HG02970 (cell line): ENCODE results near the gene BFSP2.

ENCODE experiments used
- ATAC-seq: cut with Tn5 transposase; IDR thresholded peaks from one replicate; pipeline ENCODE4 v1.9.1; 2021; ENCODE audit warnings: mild to moderate bottlenecking, moderate library complexity, moderate number of reproducible peaks; ENCODE audit not compliant: unreplicated experiment, low FRiP score

The BFSP2 gene

GRCh38 chr3:133381346-133382109 is 18.3 kb upstream of the BFSP2 start:
- no peak for ATAC-seq

DNA sequence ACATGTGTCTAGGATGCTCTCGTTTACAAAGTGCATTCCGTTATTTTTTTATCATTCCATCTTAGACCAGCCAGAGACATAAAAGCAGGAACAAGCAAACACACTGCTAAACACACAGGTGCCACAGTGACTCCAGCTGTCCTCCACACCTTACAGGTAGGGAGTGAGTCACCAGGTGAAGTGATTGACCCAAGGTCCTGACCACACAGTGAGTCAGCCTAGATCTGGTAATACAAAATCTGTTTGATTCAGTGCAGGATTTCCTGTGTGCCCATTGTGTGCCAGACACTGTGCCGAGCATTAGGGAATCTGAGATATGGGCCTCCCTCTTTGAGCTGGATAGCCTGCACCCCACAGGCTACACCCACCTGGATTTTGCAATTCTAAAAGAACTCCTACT is 16.7 kb upstream of the BFSP2 start:
- no peak for ATAC-seq

- ATAC-seq, result no peak
Observed at GRCh38 chr3:133383741-133384140, 16.1 kb upstream of the BFSP2 start.

DNA sequence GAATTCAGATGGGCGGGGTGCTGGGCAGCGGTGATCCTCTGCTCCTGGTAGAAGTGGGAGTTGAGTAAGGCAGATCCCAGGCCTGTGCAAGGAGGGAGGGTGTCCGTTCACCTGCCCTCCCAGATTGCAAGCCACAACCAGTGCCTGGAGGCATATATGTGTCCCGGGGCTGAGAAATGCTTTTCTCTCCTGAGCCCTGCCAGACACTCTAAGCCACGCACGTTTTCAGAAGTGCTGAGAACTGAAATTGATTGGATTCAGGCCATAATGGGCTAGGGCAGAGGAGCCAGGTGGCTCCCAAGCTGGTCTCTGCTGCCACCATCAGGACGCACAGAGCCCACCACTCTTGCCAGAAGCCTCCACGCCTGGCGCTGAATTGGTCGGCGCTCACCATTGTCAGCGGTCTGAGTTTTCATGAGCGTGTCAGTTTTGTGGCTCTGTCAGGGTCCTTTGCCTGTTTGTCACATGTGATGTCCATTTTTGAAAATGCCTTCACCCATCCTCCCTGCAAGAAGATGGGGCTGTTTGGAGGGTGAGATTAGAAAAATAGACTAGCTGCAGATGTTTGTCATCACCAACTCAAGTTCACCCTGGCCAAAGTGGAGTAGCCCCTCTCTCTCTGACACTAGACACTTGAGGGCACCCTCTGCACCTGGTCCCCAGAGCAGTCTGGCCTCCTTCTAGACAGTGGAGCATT is 15.4 kb upstream of the BFSP2 start:
- ATAC-seq, result no peak

- no peak for ATAC-seq
Observed at GRCh38 chr3:133386876-133387275, 13.0 kb upstream of the BFSP2 start.

DNA sequence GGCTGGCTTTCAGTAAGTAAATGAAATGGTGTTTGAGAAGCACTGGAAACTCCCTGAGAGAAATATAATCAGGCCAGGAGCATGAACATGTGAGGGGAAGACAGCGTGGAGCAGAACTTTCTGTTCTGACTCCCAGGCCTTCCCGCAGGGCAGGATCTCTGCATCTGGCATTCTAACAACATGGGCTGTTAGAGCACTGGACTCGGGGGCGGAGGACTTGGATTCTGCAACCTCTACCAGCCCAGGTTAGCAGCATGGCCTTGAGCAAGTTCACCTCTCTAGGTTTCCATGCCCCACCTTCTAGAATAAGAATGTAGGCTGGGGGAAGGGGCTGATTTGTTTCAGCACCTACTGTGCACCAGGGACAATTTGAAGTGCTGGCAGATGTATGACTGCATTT is 12.5 kb upstream of the BFSP2 start:
- ATAC-seq, result no peak

DNA sequence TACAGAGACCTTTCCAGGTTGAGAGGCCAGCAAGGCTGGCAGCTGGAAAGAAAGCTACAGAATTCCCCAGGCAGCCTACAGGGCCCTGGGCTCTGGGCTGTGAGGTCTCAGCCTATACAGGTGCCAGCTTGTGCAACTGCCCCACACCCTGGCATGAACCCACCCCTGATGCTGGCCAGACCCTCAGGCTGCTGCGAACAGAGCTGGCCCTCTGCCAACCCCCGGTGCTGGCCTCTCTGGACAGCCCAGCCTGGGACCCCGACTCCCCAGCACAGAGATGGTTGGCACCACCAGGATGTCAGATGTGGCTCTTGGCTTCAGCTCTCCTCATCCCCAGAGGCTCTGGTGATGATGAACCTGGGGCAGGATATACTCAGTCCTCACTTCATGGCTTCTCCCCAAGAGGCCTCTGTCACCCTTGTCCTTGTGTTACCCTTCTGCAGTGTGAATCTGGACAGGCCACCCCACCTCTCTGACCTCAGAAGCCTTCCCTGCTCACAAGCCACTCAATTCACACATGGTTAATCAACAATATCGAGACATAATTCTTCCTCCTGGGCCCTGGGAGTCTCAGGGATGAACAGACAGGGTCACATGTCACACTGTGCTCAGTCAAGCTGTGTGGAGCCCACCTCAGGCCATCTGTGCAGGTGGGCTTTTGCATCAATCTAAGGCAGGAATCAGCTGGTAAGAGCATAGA is 11.0 kb upstream of the BFSP2 start:
- ATAC-seq, result no peak

GRCh38 chr3:133390715-133391114 is 9.1 kb upstream of the BFSP2 start:
- no peak for ATAC-seq

GRCh38 chr3:133393204-133393603 is 6.7 kb upstream of the BFSP2 start:
- ATAC-seq, result no peak

DNA sequence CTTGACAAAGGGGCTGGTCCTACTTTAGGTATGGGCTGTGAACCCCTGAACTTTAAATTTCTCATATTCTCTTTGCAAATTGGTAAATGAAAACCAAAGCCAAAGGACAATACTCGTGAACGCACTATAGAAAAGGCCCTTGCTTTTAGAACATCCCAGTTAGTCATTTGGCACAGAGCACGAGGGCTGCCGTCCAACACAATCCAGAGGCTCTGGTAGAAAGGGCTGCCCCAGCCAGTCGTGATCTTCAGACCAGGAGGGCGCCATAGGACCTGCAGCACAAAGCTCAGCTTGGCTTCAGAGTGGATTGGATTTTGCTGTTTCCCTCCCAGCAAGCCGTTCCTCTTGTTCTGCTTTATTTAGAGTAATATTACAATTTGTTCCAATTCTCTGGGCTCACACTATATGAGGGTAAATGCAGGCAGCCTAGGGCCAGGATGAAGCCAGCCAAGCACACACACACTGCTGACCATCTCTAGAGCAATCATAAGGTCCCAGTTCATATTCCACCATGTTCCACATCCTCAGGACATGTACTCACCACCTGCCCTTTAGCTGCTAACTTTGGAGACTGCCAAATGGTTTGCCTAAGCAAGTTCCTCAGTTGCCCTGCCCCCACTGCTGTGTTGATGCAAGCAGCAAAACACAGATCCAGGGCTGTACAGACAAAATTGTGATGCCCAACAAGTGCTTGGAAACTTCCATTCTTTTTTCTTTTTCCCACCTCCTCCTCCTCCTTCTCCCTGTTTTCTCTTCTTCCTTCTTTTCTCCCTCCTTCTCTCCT is 6.0 kb upstream of the BFSP2 start:
- no peak for ATAC-seq

GRCh38 chr3:133394561-133395311 is 5.1 kb upstream of the BFSP2 start:
- no peak for ATAC-seq

GRCh38 chr3:133396906-133397305 is 3.0 kb upstream of the BFSP2 start:
- ATAC-seq, result no peak

GRCh38 chr3:133401374-133402135 is 1.7 kb downstream of the BFSP2 start:
- ATAC-seq, result no peak

GRCh38 chr3:133404920-133405319 is 5.1 kb downstream of the BFSP2 start:
- ATAC-seq, result no peak

- ATAC-seq, result no peak
Observed at GRCh38 chr3:133408366-133408765, 8.5 kb downstream of the BFSP2 start.

- no peak for ATAC-seq
Observed at GRCh38 chr3:133408961-133409360, 9.1 kb downstream of the BFSP2 start.

GRCh38 chr3:133410191-133410892 is 10.5 kb downstream of the BFSP2 start:
- ATAC-seq, result no peak

DNA sequence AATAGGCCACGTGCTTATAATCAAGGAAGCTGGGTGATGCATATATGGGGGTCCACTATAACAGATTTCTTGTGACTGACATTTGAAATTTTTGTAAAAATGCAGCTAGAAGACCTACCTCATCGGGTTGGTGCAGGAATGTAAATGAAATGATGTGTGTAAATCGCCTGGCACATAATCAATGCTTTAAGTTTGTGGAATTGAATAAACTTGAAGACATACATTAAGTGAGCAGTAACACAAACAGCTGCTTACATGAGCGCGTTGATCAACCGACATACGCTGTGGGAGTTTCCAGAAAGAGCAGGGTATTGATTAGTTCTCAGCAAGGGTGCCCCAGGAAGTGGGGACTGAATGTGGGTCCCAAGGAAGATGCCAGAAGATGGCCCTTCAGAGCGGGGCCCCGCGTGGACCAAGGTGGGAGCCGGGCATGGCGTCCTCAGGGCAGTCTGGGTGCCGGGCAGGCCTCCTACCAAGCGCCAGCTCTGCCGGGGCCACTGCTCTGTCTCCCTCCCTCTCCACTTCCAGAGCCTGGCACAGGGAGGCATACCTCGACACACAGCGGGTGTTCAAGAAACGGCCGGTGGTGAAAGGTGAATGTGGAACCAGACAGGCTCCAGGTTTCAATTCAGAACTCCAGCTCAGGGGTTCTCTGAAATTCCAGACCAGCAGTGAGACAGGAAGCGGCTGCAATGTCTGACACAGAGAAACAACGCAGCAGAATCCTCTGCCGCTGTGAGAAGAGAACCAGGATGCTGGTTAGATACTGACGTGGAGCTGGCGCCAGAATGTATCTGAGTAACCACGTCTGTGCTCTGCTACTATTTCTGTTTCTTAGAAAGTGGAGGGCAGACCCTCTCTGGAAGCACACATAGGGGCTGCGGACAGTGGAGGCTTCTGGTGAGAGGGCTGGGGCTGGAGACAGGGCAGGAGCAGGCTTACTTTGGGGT is 12.6 kb downstream of the BFSP2 start:
- no peak for ATAC-seq
